ENCODE results near the gene AJUBA.

The AJUBA gene

GRCh38 chr14:22981876-22982476, 375 bp downstream of the AJUBA start:
- Histone ChIP-seq H3K4me1 (ENCODE audit: insufficient read depth, low read length) (peaks cover 40% of the 10 kb centered on the region), H2AFZ (ENCODE audit: low read depth, low read length) (peak overlapping the region; percentile 7), H3K9me3 (ENCODE audit: low read length) (no peaks in the 10 kb centered on the region), H3K36me3 (ENCODE audit: insufficient read depth, low read length) (peaks cover 24% of the 10 kb centered on the region), H3K27me3 (ENCODE audit: insufficient read depth, low read length) (no peaks in the 10 kb centered on the region), H3K4me3 (ENCODE audit: low read length) (peak overlapping the region; percentile 89)

- Histone ChIP-seq H3K27me3 (ENCODE audit: insufficient read depth, low read length) (no peaks in the 10 kb centered on the region), H3K36me3 (ENCODE audit: insufficient read depth, low read length) (peaks cover 31% of the 10 kb centered on the region), H2AFZ (ENCODE audit: low read depth, low read length) (no peak overlapping the region), H3K4me1 (ENCODE audit: insufficient read depth, low read length) (peaks cover 47% of the 10 kb centered on the region), H3K9me3 (ENCODE audit: low read length) (no peaks in the 10 kb centered on the region), H3K4me3 (ENCODE audit: low read length) (peak overlapping the region; percentile 89)
Measured at GRCh38 chr14:22981090-22981875, 1.1 kb downstream of the AJUBA start.

DNA sequence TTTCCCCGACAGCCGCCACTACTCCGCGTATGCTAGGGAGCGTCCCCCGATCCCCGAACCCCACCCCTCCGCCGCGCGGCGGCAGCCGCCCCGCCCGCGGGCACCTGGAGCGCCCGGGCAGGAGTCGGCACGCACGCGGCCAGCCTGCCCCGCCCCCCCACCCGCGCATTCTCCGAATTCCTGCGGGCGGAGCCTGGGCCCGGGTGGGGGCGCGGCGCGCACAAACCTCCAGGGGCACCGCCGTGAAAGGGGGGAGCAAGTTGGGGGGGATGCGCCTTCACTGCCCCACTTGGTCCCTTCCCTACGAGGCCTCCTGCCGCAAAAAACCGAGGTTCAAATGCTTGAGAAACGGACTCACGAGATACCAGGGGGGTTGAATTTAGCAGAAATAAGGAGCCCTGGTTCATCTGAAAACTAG, 1.7 kb downstream of the AJUBA start:
- H3K36me3 ChIP-seq (ENCODE audit: insufficient read depth, low read length) = peaks cover 35% of the 10 kb centered on the region
- no peaks in the 10 kb centered on the region for H3K27me3 ChIP-seq (ENCODE audit: insufficient read depth, low read length)
- H3K4me3 ChIP-seq (ENCODE audit: low read length) = peak overlapping the region; percentile 89
- no peaks in the 10 kb centered on the region for H3K9me3 ChIP-seq (ENCODE audit: low read length)
- H3K4me1 ChIP-seq (ENCODE audit: insufficient read depth, low read length) = peaks cover 49% of the 10 kb centered on the region
- H2AFZ ChIP-seq (ENCODE audit: low read depth, low read length) = no peak overlapping the region

GRCh38 chr14:22979748-22980392, 2.5 kb downstream of the AJUBA start:
- H3K36me3 ChIP-seq (ENCODE audit: insufficient read depth, low read length) = peaks cover 40% of the 10 kb centered on the region
- no peaks in the 10 kb centered on the region for H3K27me3 ChIP-seq (ENCODE audit: insufficient read depth, low read length)
- H3K4me3 ChIP-seq (ENCODE audit: low read length) = peak overlapping the region; percentile 89
- no peaks in the 10 kb centered on the region for H3K9me3 ChIP-seq (ENCODE audit: low read length)
- H2AFZ ChIP-seq (ENCODE audit: low read depth, low read length) = no peak overlapping the region
- H3K4me1 ChIP-seq (ENCODE audit: insufficient read depth, low read length) = peaks cover 53% of the 10 kb centered on the region

- H3K9me3 ChIP-seq (ENCODE audit: low read length) = no peaks in the 10 kb centered on the region
- H2AFZ ChIP-seq (ENCODE audit: low read depth, low read length) = no peak overlapping the region
- H3K4me1 ChIP-seq (ENCODE audit: insufficient read depth, low read length) = peaks cover 56% of the 10 kb centered on the region
- peaks cover 48% of the 10 kb centered on the region for H3K36me3 ChIP-seq (ENCODE audit: insufficient read depth, low read length)
- peak overlapping the region; percentile 89 for H3K4me3 ChIP-seq (ENCODE audit: low read length)
- H3K27me3 ChIP-seq (ENCODE audit: insufficient read depth, low read length) = no peaks in the 10 kb centered on the region
Measured at GRCh38 chr14:22978981-22979671, 3.2 kb downstream of the AJUBA start.

DNA sequence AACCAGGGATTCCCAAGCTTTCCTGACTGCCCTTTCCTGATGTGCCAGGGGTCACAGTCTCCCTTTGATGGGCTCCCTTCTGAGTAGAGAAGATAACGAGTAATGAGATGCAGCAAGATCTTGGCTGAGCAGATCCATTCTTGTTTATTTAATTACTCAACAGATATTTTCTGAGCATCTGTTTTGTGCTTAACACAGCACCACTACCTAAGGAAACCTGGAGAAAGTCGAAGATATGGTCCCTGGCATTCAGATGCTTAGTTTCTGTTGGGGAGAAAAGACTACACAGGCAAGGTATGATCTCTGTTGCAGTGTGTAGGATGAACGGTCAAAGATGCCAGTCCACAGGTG, 3.9 kb downstream of the AJUBA start:
- peaks cover 54% of the 10 kb centered on the region for H3K36me3 ChIP-seq (ENCODE audit: insufficient read depth, low read length)
- peaks cover 55% of the 10 kb centered on the region for H3K4me1 ChIP-seq (ENCODE audit: insufficient read depth, low read length)
- no peaks in the 10 kb centered on the region for H3K27me3 ChIP-seq (ENCODE audit: insufficient read depth, low read length)
- no peaks in the 10 kb centered on the region for H3K9me3 ChIP-seq (ENCODE audit: low read length)
- H2AFZ ChIP-seq (ENCODE audit: low read depth, low read length) = no peak overlapping the region
- peak overlapping the region; percentile 89 for H3K4me3 ChIP-seq (ENCODE audit: low read length)

GRCh38 chr14:22977684-22978486, 4.5 kb downstream of the AJUBA start:
- Histone ChIP-seq H3K27me3 (ENCODE audit: insufficient read depth, low read length) (no peaks in the 10 kb centered on the region), H2AFZ (ENCODE audit: low read depth, low read length) (no peak overlapping the region), H3K9me3 (ENCODE audit: low read length) (no peaks in the 10 kb centered on the region), H3K4me3 (ENCODE audit: low read length) (peak overlapping the region; percentile 89), H3K36me3 (ENCODE audit: insufficient read depth, low read length) (peaks cover 60% of the 10 kb centered on the region), H3K4me1 (ENCODE audit: insufficient read depth, low read length) (peaks cover 49% of the 10 kb centered on the region)

GRCh38 chr14:22977434-22977683, 5.0 kb downstream of the AJUBA start:
- Histone ChIP-seq H3K4me3 (ENCODE audit: low read length) (peak overlapping the region; percentile 14), H3K27me3 (ENCODE audit: insufficient read depth, low read length) (no peaks in the 10 kb centered on the region), H3K36me3 (ENCODE audit: insufficient read depth, low read length) (peaks cover 65% of the 10 kb centered on the region), H3K4me1 (ENCODE audit: insufficient read depth, low read length) (peaks cover 47% of the 10 kb centered on the region), H3K9me3 (ENCODE audit: low read length) (no peaks in the 10 kb centered on the region), H2AFZ (ENCODE audit: low read depth, low read length) (no peak overlapping the region)

- no peaks in the 10 kb centered on the region for H3K9me3 ChIP-seq (ENCODE audit: low read length)
- H3K4me3 ChIP-seq (ENCODE audit: low read length) = peak overlapping the region; percentile 14
- H3K36me3 ChIP-seq (ENCODE audit: insufficient read depth, low read length) = peaks cover 70% of the 10 kb centered on the region
- no peaks in the 10 kb centered on the region for H3K27me3 ChIP-seq (ENCODE audit: insufficient read depth, low read length)
- no peak overlapping the region for H2AFZ ChIP-seq (ENCODE audit: low read depth, low read length)
- peaks cover 47% of the 10 kb centered on the region for H3K4me1 ChIP-seq (ENCODE audit: insufficient read depth, low read length)
Measured at GRCh38 chr14:22976620-22977433, 5.5 kb downstream of the AJUBA start.

GRCh38 chr14:22974530-22975313, 7.6 kb downstream of the AJUBA start:
- H3K4me3 ChIP-seq (ENCODE audit: low read length) = no peak overlapping the region
- H3K27me3 ChIP-seq (ENCODE audit: insufficient read depth, low read length) = no peaks in the 10 kb centered on the region
- no peak overlapping the region for H2AFZ ChIP-seq (ENCODE audit: low read depth, low read length)
- no peaks in the 10 kb centered on the region for H3K9me3 ChIP-seq (ENCODE audit: low read length)
- H3K36me3 ChIP-seq (ENCODE audit: insufficient read depth, low read length) = peaks cover 76% of the 10 kb centered on the region
- H3K4me1 ChIP-seq (ENCODE audit: insufficient read depth, low read length) = peaks cover 42% of the 10 kb centered on the region

- no peaks in the 10 kb centered on the region for H3K9me3 ChIP-seq (ENCODE audit: low read length)
- peaks cover 74% of the 10 kb centered on the region for H3K36me3 ChIP-seq (ENCODE audit: insufficient read depth, low read length)
Measured at GRCh38 chr14:22973217-22974032, 8.9 kb downstream of the AJUBA start.

More at GRCh38 chr14:22973217-22974032, 8.9 kb downstream of the AJUBA start:
- H3K27me3 ChIP-seq (ENCODE audit: insufficient read depth, low read length) = no peaks in the 10 kb centered on the region
- no peak overlapping the region for H2AFZ ChIP-seq (ENCODE audit: low read depth, low read length)
- no peak overlapping the region for H3K4me3 ChIP-seq (ENCODE audit: low read length)
- peaks cover 29% of the 10 kb centered on the region for H3K4me1 ChIP-seq (ENCODE audit: insufficient read depth, low read length)
